Hematopoietic multipotent progenitor cell treated with erythropoietin and hydrocortisone succinate and interleukin-3 and kit ligand, for 4 days (in vitro differentiated cells): ENCODE data around the gene HDAC1.

Experiments
- DNase-seq: peaks from one replicate; pipeline ENCODE4 v3.0.0-alpha.2; 2015

HDAC1 gene

GRCh38 chr1:32380057-32380456 is 88.2 kb downstream of the HDAC1 start:
- no peak for DNase-seq
